Gastroesophageal sphincter (tissue), 4 donors: ENCODE results near the gene WNT7B. TPM values are rescaled to one million over a fixed set of nuclear protein-coding genes. Genes with fewer than 3 reads are reported as not detected.

Source experiments
- ATAC-seq: fragments of 150-250 bp; one replicate; pipeline ENCODE4 v1.9.1; 2016; ENCODE audit warnings: mild to moderate bottlenecking, moderate library complexity
- H3K27ac ChIP-seq, 4 donors: fragments of 200-600 bp; sonication (generic) in 3 of 4; 1 replicate in 3 of 4; 2 replicates in 1 of 4; pipeline ENCODE4 v1.5.1; 2016 to 2019
- H3K27me3 ChIP-seq: fragments of 200-600 bp; sonication (generic); one replicate; pipeline ENCODE4 v1.5.1; 2019
- H3K36me3 ChIP-seq, 2 donors: fragments of 200-600 bp; sonication (generic); one replicate each; pipeline ENCODE4 v1.5.1; 2019; ENCODE audit warnings: control low read depth in 1 of 2
- H3K4me1 ChIP-seq, 3 donors: fragments of 200-600 bp; sonication (generic); 1 replicate in 2 of 3; 2 replicates in 1 of 3; pipeline ENCODE4 v1.5.1; 2016 to 2019; ENCODE audit warnings: control low read depth in 2 of 3
- H3K4me3 ChIP-seq, 2 donors: fragments of 200-600 bp; sonication (generic); one replicate each; pipeline ENCODE4 v1.5.1; 2019; ENCODE audit warnings: mild to moderate bottlenecking in 1 of 2, moderate library complexity in 1 of 2
- H3K9me3 ChIP-seq, 3 donors: fragments of 200-600 bp; sonication (generic); one replicate each; pipeline ENCODE4 v1.5.1; 2017 to 2019; ENCODE audit warnings: control low read depth in 2 of 3
- CTCF ChIP-seq, 4 experiments: fragments of 200-600 bp in 2 of 4; fragments of 450-650 bp in 2 of 4; sonication (generic) in 1 of 4; IDR thresholded peaks; one replicate each; pipeline ENCODE4 v1.5.1; 2017 to 2019; ENCODE audit warnings: antibody characterized with exemption in 4 of 4, mild to moderate bottlenecking in 2 of 4, moderate library complexity in 2 of 4
- EP300 ChIP-seq: sonication (generic); formaldehyde crosslinking; IDR thresholded peaks from one replicate; pipeline ENCODE4 v1.6.1; 2017; ENCODE audit warnings: antibody characterized with exemption, mild to moderate bottlenecking
- POLR2A ChIP-seq, 2 donors: fragments of 450-650 bp; IDR thresholded peaks; one replicate each; pipeline ENCODE4 v1.6.1; 2017; ENCODE audit warnings: antibody characterized with exemption in 2 of 2, mild to moderate bottlenecking in 2 of 2, moderate library complexity in 1 of 2
- POLR2AphosphoS5 ChIP-seq: sonication (generic); formaldehyde crosslinking; IDR thresholded peaks from one replicate; pipeline ENCODE4 v1.6.1; 2017; ENCODE audit warnings: antibody characterized with exemption
- WGBS, 2 donors: methylation state at CpG; one replicate each; pipeline ENCODE4 v1.1.5; 2018; ENCODE audit warnings: low coverage in 1 of 2; 5-methylcytosine and 5-hydroxymethylcytosine counted together
- total RNA-seq, 4 donors: library from RNA; depleted of rRNA; stranded (reverse); fragments of >200 nt; gene quantifications; one replicate each; pipeline ENCODE4 v1.1.0, GENCODE V29; 2016

The WNT7B gene
- total RNA-seq, 4 donors from 2014 or later, result 1.2 TPM; not detected in 3

- ATAC-seq, result no peak
- Histone ChIP-seq H3K27me3 (no peaks in the 10 kb centered on the region), H3K27ac (peak overlapping the region in 2 of 4 donors; percentile 16 to 56), H3K9me3 (no peaks in the 10 kb centered on the region), H3K4me1 (peaks cover 0 to 83% (median 39%) of the 10 kb centered on the region in 3 donors), H3K36me3 (no peaks in the 10 kb centered on the region), H3K4me3 (no peak overlapping the region)
- no peak for TF ChIP-seq CTCF (IDR thresholded peaks at IDR 0.05)
- TF ChIP-seq POLR2AphosphoS5, result no peak
- no peak for TF ChIP-seq POLR2A (IDR thresholded peaks at IDR 0.05)
- TF ChIP-seq EP300, result no peak
- 50 to 80% methylated on average over 1 to 2 of the region's 3 CpGs for WGBS, 2 donors
Observed at GRCh38 chr22:46001046-46001425, 24.1 kb upstream of the WNT7B start.

- Histone ChIP-seq H3K36me3 (no peaks in the 10 kb centered on the region), H3K27me3 (no peaks in the 10 kb centered on the region), H3K27ac (peak overlapping the region in 1 of 4 donors; percentile 16), H3K9me3 (no peaks in the 10 kb centered on the region), H3K4me3 (no peak overlapping the region), H3K4me1 (peaks cover 0 to 84% (median 42%) of the 10 kb centered on the region in 3 donors)
- 57 to 85% methylated on average over 3 of the region's 17 CpGs for WGBS, 2 donors
- no peak for ATAC-seq
- TF ChIP-seq POLR2AphosphoS5, result no peak
- TF ChIP-seq EP300, result no peak
- no peak for TF ChIP-seq POLR2A (IDR thresholded peaks at IDR 0.05)
- TF ChIP-seq CTCF (IDR thresholded peaks at IDR 0.05), result no peak
Observed at GRCh38 chr22:46000081-46001027, 23.4 kb upstream of the WNT7B start.

GRCh38 chr22:45999379-45999971 lies 22.5 kb upstream of the WNT7B start:
- 92% methylated on average over 4 to 12 of the region's 14 CpGs for WGBS, 2 donors
- H3K36me3 ChIP-seq, result no peaks in the 10 kb centered on the region
- H3K4me1 ChIP-seq, result peaks cover 0 to 93% (median 47%) of the 10 kb centered on the region in 3 donors
- no peaks in the 10 kb centered on the region for H3K27me3 ChIP-seq
- H3K9me3 ChIP-seq, result no peaks in the 10 kb centered on the region
- no peak for TF ChIP-seq POLR2A (IDR thresholded peaks at IDR 0.05)
- TF ChIP-seq EP300, result no peak
- no peak for TF ChIP-seq CTCF (IDR thresholded peaks at IDR 0.05)
- TF ChIP-seq POLR2AphosphoS5, result no peak
- H3K27ac ChIP-seq, result peak overlapping the region in 2 of 4 donors; percentile 74 to 84
- no peak overlapping the region for H3K4me3 ChIP-seq
- ATAC-seq, result no peak

- 60% methylated on average over 8 of the region's 13 CpGs; no CpG with 5 or more reads in 1 of the 2 donors for WGBS, 2 donors
- Histone ChIP-seq H3K27me3 (no peaks in the 10 kb centered on the region), H3K27ac (peak overlapping the region in 3 of 4 donors; percentile 74 to 84 (median 78)), H3K4me1 (peaks cover 0 to 96% (median 47%) of the 10 kb centered on the region in 3 donors), H3K4me3 (no peak overlapping the region), H3K36me3 (no peaks in the 10 kb centered on the region), H3K9me3 (no peaks in the 10 kb centered on the region)
- ATAC-seq, result no peak
- no peak for TF ChIP-seq EP300
- no peak for TF ChIP-seq POLR2AphosphoS5
- TF ChIP-seq POLR2A (IDR thresholded peaks at IDR 0.05), result no peak
- TF ChIP-seq CTCF (IDR thresholded peaks at IDR 0.05), result no peak
Observed at GRCh38 chr22:45998638-45999378, 21.8 kb upstream of the WNT7B start.
